A549 (cell line): ENCODE results near the gene HTRA3.

Experiments used
- EP300 ChIP-seq, 2 experiments: fragments of >200 bp; sonication (Bioruptor Twin); formaldehyde crosslinking; IDR thresholded peaks; 2 replicates in 1 of 2; 3 replicates in 1 of 2; pipeline ENCODE4 v1.6.1; 2016 to 2017
- FOSL2 ChIP-seq, 2 experiments: fragments of 450-650 bp in 1 of 2; fragments of >200 bp in 1 of 2; sonication (Bioruptor Twin) in 1 of 2; formaldehyde crosslinking; IDR thresholded peaks; 2 replicates each; pipeline versions ENCODE4 v1.5.0 to v1.6.1; 2016 to 2020; ENCODE audit warnings: mild to moderate bottlenecking in 1 of 2, moderate library complexity in 1 of 2
- JUNB ChIP-seq: fragments of >200 bp; sonication (Bioruptor Twin); formaldehyde crosslinking; IDR thresholded peaks from 2 replicates; pipeline ENCODE4 v1.6.1; 2016

DNA sequence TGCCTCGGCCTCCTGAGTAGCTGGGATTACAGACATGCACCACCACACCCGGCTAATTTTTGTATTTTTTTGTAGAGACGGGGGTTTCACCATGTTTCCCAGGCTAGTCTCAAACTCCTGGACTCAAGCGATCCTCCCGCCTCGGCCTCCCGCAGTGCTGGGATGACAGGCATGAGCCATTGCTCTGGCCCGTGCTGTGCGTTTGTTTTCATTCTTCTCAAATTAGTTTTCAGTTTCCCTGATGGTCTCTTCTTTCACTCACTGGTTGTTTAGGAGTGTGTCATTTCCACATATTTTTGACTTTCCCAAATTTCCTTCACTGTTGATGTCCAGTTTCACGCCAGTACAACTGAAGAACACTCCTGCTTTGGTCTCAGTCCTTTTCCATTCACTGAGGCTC is 38.7 kb upstream of the HTRA3 start:
- TF ChIP-seq EP300 (IDR thresholded peaks at IDR 0.05) = no peak
- TF ChIP-seq JUNB = no peak
- TF ChIP-seq FOSL2 (IDR thresholded peaks at IDR 0.05) = no peak
- TF ChIP-seq FOSL2 (CRISPR knock-in tag; IDR thresholded peaks at IDR 0.05) = no peak
